22Rv1 (cell line): Measurements from ENCODE around the gene KCNQ1.

Source experiments
- ZFX ChIP-seq: fragments of 450-650 bp; IDR thresholded peaks from 2 replicates; pipeline ENCODE4 v1.6.1; 2017; ENCODE audit warnings: antibody characterized with exemption, borderline replicate concordance
- TF ChIP-seq, protein P1 (sequence below): fragments of 450-650 bp; IDR thresholded peaks from 2 replicates; pipeline ENCODE4 v1.5.1; 2017; ENCODE audit warnings: mild to moderate bottlenecking

DNA sequence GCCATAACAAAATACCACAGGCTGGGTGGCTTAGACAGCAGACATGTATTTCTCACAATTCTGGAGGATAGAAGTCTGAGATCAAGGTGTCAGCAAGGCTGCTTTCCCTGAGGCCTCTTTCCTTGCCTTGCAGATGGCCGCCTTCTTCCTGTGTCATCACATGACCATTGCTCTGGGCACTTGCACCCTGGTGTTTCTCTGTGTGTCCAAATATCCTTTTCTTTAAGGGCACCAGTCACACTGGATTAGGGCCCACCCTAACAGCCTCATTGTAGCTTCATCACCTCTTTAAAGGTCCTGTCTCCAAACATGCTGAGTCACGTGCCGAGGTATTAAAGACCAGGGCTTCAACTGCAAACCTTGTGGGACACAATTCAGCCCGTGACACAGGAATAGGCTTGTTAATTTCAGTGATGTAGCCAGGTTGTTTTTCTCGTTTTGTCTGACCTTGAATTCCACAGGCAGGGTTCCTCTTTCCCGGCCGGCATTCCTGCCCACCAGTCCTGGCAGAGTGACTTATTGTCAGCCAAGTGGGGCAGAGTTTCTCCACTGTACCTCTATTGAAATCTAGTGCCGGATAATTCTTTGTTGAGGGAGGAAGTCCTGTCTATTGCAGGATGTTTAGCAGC, 154.9 kb downstream of the KCNQ1 start:
- TF ChIP-seq, protein P1, sequence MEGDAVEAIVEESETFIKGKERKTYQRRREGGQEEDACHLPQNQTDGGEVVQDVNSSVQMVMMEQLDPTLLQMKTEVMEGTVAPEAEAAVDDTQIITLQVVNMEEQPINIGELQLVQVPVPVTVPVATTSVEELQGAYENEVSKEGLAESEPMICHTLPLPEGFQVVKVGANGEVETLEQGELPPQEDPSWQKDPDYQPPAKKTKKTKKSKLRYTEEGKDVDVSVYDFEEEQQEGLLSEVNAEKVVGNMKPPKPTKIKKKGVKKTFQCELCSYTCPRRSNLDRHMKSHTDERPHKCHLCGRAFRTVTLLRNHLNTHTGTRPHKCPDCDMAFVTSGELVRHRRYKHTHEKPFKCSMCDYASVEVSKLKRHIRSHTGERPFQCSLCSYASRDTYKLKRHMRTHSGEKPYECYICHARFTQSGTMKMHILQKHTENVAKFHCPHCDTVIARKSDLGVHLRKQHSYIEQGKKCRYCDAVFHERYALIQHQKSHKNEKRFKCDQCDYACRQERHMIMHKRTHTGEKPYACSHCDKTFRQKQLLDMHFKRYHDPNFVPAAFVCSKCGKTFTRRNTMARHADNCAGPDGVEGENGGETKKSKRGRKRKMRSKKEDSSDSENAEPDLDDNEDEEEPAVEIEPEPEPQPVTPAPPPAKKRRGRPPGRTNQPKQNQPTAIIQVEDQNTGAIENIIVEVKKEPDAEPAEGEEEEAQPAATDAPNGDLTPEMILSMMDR = no peak
- TF ChIP-seq ZFX = no peak
